Breast epithelium (tissue), 4 donors: ENCODE data around the gene PTPRF. TPM values are rescaled to one million over a fixed set of nuclear protein-coding genes. Genes with fewer than 3 reads are reported as not detected.

Experiments used
- DNase-seq, 2 donors: peaks; one replicate each; pipeline ENCODE4 v3.0.0-alpha.2; 2019; ENCODE audit warnings: low spot score in 2 of 2
- H3K27ac ChIP-seq, 2 donors: fragments of 200-600 bp; sonication (generic) in 1 of 2; one replicate each; pipeline ENCODE4 v1.5.1; 2016 to 2019; ENCODE audit warnings: mild to moderate bottlenecking in 1 of 2
- H3K27me3 ChIP-seq, 2 donors: fragments of 200-600 bp; sonication (generic) in 1 of 2; one replicate each; pipeline versions ENCODE4 v1.5.1 to v1.6.0; 2017 to 2019; ENCODE audit warnings: control low read depth in 1 of 2, mild to moderate bottlenecking in 1 of 2
- H3K36me3 ChIP-seq: fragments of 200-600 bp; one replicate; pipeline ENCODE4 v1.5.1; 2019
- H3K4me1 ChIP-seq, 2 donors: fragments of 200-600 bp; sonication (generic); one replicate each; pipeline ENCODE4 v1.5.1; 2016 to 2019; ENCODE audit warnings: control low read depth in 1 of 2
- H3K4me3 ChIP-seq, 3 donors: fragments of 200-600 bp; sonication (generic); 1 replicate in 2 of 3; 2 replicates in 1 of 3; pipeline ENCODE4 v1.5.1; 2016 to 2019; ENCODE audit warnings: mild to moderate bottlenecking in 3 of 3, moderate library complexity in 2 of 3
- H3K9me3 ChIP-seq, 2 donors: fragments of 200-600 bp; sonication (generic) in 1 of 2; one replicate each; pipeline ENCODE4 v1.5.1; 2016 to 2019; ENCODE audit warnings: control low read depth in 1 of 2
- POLR2A ChIP-seq: fragments of 450-650 bp; IDR thresholded peaks from one replicate; pipeline ENCODE4 v1.6.1; 2016; ENCODE audit warnings: antibody characterized with exemption, mild to moderate bottlenecking, moderate library complexity
- POLR2AphosphoS5 ChIP-seq, 3 donors: sonication (generic); formaldehyde crosslinking; IDR thresholded peaks; one replicate each; pipeline ENCODE4 v1.6.1; 2017; ENCODE audit warnings: antibody characterized with exemption in 3 of 3
- intact Hi-C: fragments of 100-400 bp; cut with DNase I; formaldehyde crosslinking; loops from one replicate; pipeline ENCODE4 v1.15.1; 2023; ENCODE audit warnings: low total_unique reads
- total RNA-seq, 3 donors: library from RNA; depleted of rRNA; stranded (reverse); fragments of >200 nt; gene quantifications; one replicate each; pipeline ENCODE4 v1.1.0, GENCODE V29; 2016
- TF ChIP-seq, protein P1 (sequence below), 3 donors: fragments of 450-650 bp; IDR thresholded peaks; one replicate each; pipeline ENCODE4 v1.5.1; 2016 to 2017; ENCODE audit warnings: antibody characterized with exemption in 3 of 3, mild to moderate bottlenecking in 3 of 3, moderate library complexity in 3 of 3

The PTPRF gene
- 100 to 1,000 TPM; 109 to 149 (median 116) TPM for total RNA-seq

DNA sequence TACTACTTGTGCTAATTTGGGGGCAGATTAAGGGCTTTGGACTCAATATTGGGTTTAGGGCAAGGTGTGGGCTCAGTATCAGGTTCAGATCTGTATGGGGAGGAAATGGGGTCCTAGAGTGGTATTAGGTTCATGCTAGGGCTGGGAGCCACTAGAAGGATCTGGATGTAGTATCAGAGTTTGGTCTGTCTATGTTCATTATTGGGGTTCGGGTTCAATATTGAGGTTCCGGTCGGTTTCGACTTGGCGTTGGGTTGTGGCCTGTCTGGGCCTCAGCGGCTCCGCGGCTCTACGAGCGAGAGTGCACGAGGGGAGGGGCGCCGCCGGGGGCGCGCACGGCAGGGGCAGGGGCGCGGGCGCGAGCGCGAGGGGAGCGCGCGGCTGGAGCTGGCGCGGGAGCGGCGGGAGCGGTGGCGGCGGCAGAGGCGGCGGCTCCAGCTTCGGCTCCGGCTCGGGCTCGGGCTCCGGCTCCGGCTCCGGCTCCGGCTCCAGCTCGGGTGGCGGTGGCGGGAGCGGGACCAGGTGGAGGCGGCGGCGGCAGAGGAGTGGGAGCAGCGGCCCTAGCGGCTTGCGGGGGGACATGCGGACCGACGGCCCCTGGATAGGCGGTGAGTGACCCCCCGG is at the start of gene PTPRF:
TSS of gene PTPRF (plus strand) at position 401 of the 624 bp plus-strand sequence. CDS start 14,193 bp downstream, outside the sequence.
- Histone ChIP-seq H3K4me3 (peak within 1 kb of the TSS; percentile 59 to 97 (median 88)), H3K27me3 (no peaks in the 10 kb centered on the region), H3K36me3 (no peaks in the 10 kb centered on the region), H3K9me3 (no peaks in the 10 kb centered on the region), H3K4me1 (peaks cover 0 to 13% of the 10 kb centered on the region in 2 donors), H3K27ac (peak within 1 kb of the TSS; percentile 85 to 98)
- DNase-seq, result peak in 1 of 2 donors; percentile 73
- intact Hi-C loops, result loop anchor here (10.0 kb wide), 1 partner anchor 444 kb away; the partner anchor contains the start of genes ATP6V0B, B4GALT2 and DPH2
- TF ChIP-seq POLR2AphosphoS5 (IDR thresholded peaks at IDR 0.05) (no peak), POLR2A (no peak)
- TF ChIP-seq, protein P1, sequence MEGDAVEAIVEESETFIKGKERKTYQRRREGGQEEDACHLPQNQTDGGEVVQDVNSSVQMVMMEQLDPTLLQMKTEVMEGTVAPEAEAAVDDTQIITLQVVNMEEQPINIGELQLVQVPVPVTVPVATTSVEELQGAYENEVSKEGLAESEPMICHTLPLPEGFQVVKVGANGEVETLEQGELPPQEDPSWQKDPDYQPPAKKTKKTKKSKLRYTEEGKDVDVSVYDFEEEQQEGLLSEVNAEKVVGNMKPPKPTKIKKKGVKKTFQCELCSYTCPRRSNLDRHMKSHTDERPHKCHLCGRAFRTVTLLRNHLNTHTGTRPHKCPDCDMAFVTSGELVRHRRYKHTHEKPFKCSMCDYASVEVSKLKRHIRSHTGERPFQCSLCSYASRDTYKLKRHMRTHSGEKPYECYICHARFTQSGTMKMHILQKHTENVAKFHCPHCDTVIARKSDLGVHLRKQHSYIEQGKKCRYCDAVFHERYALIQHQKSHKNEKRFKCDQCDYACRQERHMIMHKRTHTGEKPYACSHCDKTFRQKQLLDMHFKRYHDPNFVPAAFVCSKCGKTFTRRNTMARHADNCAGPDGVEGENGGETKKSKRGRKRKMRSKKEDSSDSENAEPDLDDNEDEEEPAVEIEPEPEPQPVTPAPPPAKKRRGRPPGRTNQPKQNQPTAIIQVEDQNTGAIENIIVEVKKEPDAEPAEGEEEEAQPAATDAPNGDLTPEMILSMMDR (IDR thresholded peaks at IDR 0.05), result no peak

DNA sequence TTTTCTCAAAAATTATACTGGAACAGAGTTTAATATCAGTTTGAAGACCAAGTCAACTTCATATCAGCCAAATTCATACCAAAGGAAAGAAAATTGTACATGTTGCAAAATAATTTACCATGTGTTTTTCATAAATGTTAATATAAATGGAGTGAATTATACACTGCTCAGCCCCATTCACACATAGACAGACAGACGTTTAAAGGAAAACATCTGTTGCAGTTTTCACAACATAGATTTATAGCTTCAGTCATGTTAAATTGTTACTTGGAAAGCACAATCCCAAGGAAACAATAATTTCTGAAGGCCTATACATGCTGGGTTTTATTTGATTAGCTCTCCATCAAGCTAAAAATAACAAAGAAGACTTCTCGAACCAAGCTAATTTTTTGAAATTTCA is 49.2 kb upstream of the PTPRF start:
- intact Hi-C loops, result no loop called here
- H3K27me3 ChIP-seq, result no peaks in the 10 kb centered on the region
- DNase-seq, result no peak
- H3K9me3 ChIP-seq, result no peaks in the 10 kb centered on the region
- H3K36me3 ChIP-seq, result no peaks in the 10 kb centered on the region
- TF ChIP-seq POLR2AphosphoS5 (IDR thresholded peaks at IDR 0.05), result no peak
- no peak for TF ChIP-seq POLR2A
- TF ChIP-seq, protein P1 (IDR thresholded peaks at IDR 0.05), result no peak
- no peak overlapping the region for H3K27ac ChIP-seq
- H3K4me1 ChIP-seq, result no peaks in the 10 kb centered on the region
- H3K4me3 ChIP-seq, result no peak overlapping the region

DNA sequence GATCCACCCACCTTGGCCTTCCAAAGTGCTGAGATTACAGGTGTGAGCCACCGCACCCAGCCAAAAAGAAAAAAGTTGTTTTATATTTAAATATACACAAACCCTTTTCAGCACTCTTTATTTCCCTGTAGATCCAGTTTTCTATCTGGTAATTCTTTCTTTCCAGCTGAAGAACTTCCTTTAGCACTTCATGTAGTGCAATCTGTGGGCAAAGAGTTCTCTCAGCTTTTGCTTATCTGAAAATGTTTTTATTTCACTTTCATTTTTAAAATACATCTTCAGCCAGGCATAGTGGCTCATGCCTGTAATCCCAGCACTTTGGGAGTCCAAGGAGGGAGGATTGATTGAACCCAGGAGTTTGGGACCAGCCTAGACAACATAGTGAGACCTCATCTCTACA is 48.5 kb upstream of the PTPRF start:
- TF ChIP-seq, protein P1 (IDR thresholded peaks at IDR 0.05), result no peak
- TF ChIP-seq POLR2AphosphoS5 (IDR thresholded peaks at IDR 0.05) (no peak), POLR2A (no peak)
- DNase-seq, result no peak
- no peaks in the 10 kb centered on the region for H3K27me3 ChIP-seq
- H3K27ac ChIP-seq, result no peak overlapping the region
- no peaks in the 10 kb centered on the region for H3K36me3 ChIP-seq
- intact Hi-C loops, result no loop called here
- H3K4me3 ChIP-seq, result no peak overlapping the region
- no peaks in the 10 kb centered on the region for H3K4me1 ChIP-seq
- no peaks in the 10 kb centered on the region for H3K9me3 ChIP-seq

DNA sequence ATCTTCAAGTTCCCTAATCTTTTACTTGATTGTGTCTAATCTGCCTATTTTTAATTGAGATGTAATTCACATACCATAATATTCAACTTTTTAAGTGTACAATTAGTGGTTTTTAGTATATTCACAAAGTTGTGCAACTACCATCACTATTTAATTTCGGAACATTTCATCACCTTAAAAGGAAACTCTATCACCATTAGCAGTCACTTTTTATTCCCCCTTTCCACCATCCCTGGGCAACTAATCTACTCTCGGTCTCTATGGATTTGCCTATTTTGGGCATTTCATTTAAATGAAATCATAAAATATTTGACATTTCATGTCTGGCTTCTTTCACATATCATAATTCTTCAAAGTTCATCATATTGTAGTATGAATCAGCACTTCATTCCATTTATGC is 46.3 kb upstream of the PTPRF start:
- peaks cover 0 to 8% of the 10 kb centered on the region in 2 donors for H3K9me3 ChIP-seq
- no peak overlapping the region for H3K27ac ChIP-seq
- TF ChIP-seq, protein P1 (IDR thresholded peaks at IDR 0.05), result no peak
- TF ChIP-seq POLR2AphosphoS5 (IDR thresholded peaks at IDR 0.05) (no peak), POLR2A (no peak)
- no peaks in the 10 kb centered on the region for H3K36me3 ChIP-seq
- no peaks in the 10 kb centered on the region for H3K27me3 ChIP-seq
- intact Hi-C loops, result no loop called here
- no peak overlapping the region for H3K4me3 ChIP-seq
- H3K4me1 ChIP-seq, result no peaks in the 10 kb centered on the region
- no peak for DNase-seq

DNA sequence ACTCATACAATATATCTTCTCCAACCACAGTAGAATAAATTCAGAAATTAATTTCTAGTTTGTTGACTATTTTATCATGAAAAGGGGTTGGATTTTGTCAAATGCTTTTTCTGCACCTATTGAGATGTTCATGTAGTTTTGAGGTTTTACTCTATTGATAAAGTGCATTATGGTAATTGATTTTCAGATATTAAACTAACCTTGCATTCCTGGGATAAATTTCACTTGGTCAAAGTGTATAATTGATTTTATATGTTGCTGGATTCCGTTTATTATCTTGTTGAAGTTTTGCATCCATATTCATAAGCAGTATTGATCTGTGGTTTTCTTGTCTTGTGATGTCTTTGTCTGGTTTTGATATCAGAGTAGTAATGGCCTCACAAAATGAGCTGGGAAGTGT is 42.5 kb upstream of the PTPRF start:
- TF ChIP-seq POLR2A, result no peak
- TF ChIP-seq, protein P1 (IDR thresholded peaks at IDR 0.05), result no peak
- no peak for TF ChIP-seq POLR2AphosphoS5 (IDR thresholded peaks at IDR 0.05)
- no peak overlapping the region for H3K27ac ChIP-seq
- H3K36me3 ChIP-seq, result no peaks in the 10 kb centered on the region
- no peak overlapping the region for H3K4me3 ChIP-seq
- H3K9me3 ChIP-seq, result peaks cover 7 to 8% of the 10 kb centered on the region in 2 donors
- no peaks in the 10 kb centered on the region for H3K27me3 ChIP-seq
- intact Hi-C loops, result no loop called here
- no peak for DNase-seq
- H3K4me1 ChIP-seq, result no peaks in the 10 kb centered on the region
